Activated naive CD4-positive, alpha-beta T cell treated with anti-CD3 and anti-CD28 coated beads, Interleukin-2, amount 10 ng/mL, durations not matched to agents 7 days and 5 days (primary cell): ENCODE measurements around the gene CSNK1G1.
"Not testable (repeated sequence)": the region's sequence is repeated elsewhere in the genome, so short reads cannot be mapped to it uniquely, and the experiment has no call there.

Experiments used
- CTCF ChIA-PET: fragments of 350-600 bp; sonication (Branson Sonifier 250); formaldehyde crosslinking; loops from one replicate; lab custom pipeline; 2021; ENCODE audit warnings: antibody characterized with exemption; lab: Charles Lee
- DNase-seq: peaks from one replicate; pipeline ENCODE4 v3.0.0-alpha.2; 2020
- H3K27ac Mint-ChIP-seq: one replicate; pipeline ENCODE4 v1.8.0; 2021; ENCODE audit warnings: mild to moderate bottlenecking, moderate library complexity, mixed read lengths
- H3K27me3 Mint-ChIP-seq: one replicate; pipeline ENCODE4 v1.8.0; 2021; ENCODE audit warnings: mild to moderate bottlenecking, mixed read lengths
- H3K36me3 Mint-ChIP-seq: one replicate; pipeline ENCODE4 v1.8.0; 2021; ENCODE audit warnings: mixed read lengths
- H3K4me1 Mint-ChIP-seq: one replicate; pipeline ENCODE4 v1.8.0; 2021; ENCODE audit warnings: mixed read lengths
- H3K4me3 Mint-ChIP-seq: one replicate; pipeline ENCODE4 v1.8.0; 2021; ENCODE audit warnings: mild to moderate bottlenecking, moderate library complexity, mixed read lengths
- H3K9me3 Mint-ChIP-seq: one replicate; pipeline ENCODE4 v1.8.0; 2021; ENCODE audit warnings: mixed read lengths

CSNK1G1 gene

DNA sequence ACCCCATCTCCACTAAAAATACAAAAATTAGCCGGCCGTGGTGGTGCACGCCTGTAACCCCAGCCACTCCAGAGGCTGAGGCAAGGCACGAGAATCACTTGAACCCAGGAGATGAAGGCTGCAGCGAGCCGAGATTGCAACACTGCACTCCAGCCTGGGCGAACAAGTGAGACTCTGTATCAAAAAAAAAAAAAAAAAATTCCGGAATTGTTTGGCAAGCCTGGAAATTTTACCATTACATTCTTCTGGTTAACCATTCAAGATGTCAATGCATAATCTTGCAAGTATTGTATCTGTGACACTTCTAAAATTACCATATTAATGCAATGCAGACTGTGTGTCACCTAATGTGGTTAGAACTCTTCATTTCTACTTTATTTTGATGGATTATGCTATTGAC lies 67.0 kb downstream of the CSNK1G1 start:
- Mint-ChIP-seq H3K36me3 (peaks cover 1% of the 10 kb centered on the region), H3K4me3 (no peak overlapping the region), H3K27me3 (no peaks in the 10 kb centered on the region), H3K27ac (no peak overlapping the region), H3K4me1 (no peaks in the 10 kb centered on the region), H3K9me3 (no peaks in the 10 kb centered on the region)
- CTCF ChIA-PET, result no interaction called here
- no peak for DNase-seq

DNA sequence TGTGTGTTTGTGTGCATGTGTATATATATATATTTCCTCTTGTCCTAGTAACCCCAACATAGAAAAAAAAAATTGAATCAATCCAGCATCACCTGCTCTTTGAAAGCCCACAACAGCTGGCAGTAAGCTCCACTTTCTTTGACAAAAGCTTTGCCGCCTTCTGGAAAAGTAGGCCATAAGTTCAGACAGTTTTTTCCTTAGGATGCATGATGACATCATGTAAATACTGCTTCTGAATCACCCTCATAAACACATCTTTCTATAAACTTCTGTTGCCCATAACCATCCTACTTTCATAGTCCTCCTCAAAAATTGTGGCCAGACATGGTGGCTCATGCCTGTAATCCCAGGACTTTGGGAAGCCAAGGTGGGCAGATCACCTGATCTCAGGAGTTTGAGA lies 67.4 kb downstream of the CSNK1G1 start:
- Mint-ChIP-seq H3K36me3 (peaks cover 1% of the 10 kb centered on the region), H3K4me3 (no peak overlapping the region), H3K27ac (no peak overlapping the region), H3K9me3 (no peaks in the 10 kb centered on the region), H3K4me1 (no peaks in the 10 kb centered on the region), H3K27me3 (no peaks in the 10 kb centered on the region)
- CTCF ChIA-PET, result no interaction called here
- no peak for DNase-seq

DNA sequence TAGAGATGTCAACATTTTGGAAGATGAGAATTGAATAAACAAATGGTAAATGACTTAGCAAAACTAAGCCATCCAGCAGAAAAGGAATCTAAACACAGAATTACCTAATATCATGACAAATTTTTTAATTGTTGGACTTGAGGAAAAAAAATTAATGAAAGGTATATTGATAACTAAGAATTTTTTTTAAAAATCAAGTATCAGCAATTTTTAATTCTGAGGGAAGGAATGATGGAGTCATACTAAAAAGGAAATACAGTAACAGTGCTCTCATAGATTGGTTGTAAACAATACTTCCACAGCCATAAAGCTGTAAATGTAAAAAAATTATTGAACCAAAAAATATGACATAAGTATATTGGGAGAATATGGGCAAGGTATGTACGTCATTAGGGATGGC lies 68.0 kb downstream of the CSNK1G1 start:
- no peaks in the 10 kb centered on the region for H3K4me1 Mint-ChIP-seq
- CTCF ChIA-PET, result no interaction called here
- no peaks in the 10 kb centered on the region for H3K27me3 Mint-ChIP-seq
- H3K27ac Mint-ChIP-seq, result no peak overlapping the region
- no peak overlapping the region for H3K4me3 Mint-ChIP-seq
- H3K36me3 Mint-ChIP-seq, result peaks cover 1% of the 10 kb centered on the region
- no peaks in the 10 kb centered on the region for H3K9me3 Mint-ChIP-seq
- no peak for DNase-seq

DNA sequence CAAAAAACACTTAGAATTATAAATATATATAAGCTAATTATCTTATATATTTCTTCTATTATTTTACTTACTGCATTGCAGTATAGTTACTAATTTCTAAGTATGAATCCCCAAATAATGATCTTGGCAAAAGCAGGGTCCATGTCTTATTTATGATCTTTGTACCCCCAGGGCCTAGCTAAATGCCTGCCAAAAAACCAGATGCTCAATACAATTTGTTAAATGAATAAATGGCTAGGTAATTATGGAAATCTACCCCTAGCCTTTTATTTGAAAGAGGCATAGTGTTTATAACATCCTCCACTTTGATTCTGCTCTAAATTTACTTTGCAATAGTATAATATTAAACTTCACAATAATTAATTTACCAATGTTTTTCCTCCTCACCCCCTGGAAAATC lies 69.5 kb downstream of the CSNK1G1 start:
- no peaks in the 10 kb centered on the region for H3K27me3 Mint-ChIP-seq
- CTCF ChIA-PET, result no interaction called here
- no peak overlapping the region for H3K4me3 Mint-ChIP-seq
- DNase-seq, result no peak
- peaks cover 1% of the 10 kb centered on the region for H3K36me3 Mint-ChIP-seq
- H3K4me1 Mint-ChIP-seq, result no peaks in the 10 kb centered on the region
- no peak overlapping the region for H3K27ac Mint-ChIP-seq
- no peaks in the 10 kb centered on the region for H3K9me3 Mint-ChIP-seq

DNA sequence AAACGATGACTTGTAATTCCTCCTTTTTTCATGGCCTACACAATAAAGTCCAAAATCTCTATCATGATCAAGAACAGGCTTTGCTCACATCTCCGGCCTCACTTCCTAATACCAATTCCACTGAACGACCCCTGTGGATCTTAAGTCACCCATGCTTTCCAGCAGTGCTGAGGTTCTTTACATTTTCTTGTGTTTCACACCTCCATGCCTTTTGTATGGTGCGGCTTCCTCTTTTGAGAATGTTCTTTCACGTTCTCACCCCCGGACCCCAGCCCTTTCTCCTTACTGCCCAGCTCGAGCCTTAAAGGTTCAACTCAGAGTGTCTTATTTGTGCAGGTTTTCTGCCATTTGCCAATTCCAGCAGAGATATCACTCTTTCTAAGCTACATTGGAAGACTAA lies 70.1 kb downstream of the CSNK1G1 start:
- Mint-ChIP-seq H3K27me3 (no peaks in the 10 kb centered on the region), H3K27ac (no peak overlapping the region), H3K4me3 (no peak overlapping the region), H3K4me1 (no peaks in the 10 kb centered on the region), H3K36me3 (peaks cover 5% of the 10 kb centered on the region), H3K9me3 (no peaks in the 10 kb centered on the region)
- CTCF ChIA-PET, result no interaction called here
- no peak for DNase-seq

DNA sequence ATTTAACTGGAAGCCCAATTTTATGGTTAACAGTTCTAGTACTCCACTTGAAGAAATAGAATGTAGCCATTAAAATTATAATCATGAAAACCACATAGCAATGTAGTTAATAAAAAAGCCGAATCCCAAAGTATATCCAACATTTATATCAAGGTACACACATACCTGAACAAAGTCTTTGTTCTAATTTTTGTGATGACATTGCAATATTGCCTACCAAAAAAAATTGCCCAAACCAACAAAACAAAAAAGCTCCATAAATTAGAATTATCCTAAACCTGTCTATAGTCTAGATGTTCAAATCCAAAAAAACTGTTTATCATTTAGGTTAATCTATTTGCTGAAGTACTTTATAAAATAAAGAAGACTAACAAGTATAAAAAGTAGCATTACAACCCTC lies 70.8 kb downstream of the CSNK1G1 start:
- no peaks in the 10 kb centered on the region for H3K27me3 Mint-ChIP-seq

DNA sequence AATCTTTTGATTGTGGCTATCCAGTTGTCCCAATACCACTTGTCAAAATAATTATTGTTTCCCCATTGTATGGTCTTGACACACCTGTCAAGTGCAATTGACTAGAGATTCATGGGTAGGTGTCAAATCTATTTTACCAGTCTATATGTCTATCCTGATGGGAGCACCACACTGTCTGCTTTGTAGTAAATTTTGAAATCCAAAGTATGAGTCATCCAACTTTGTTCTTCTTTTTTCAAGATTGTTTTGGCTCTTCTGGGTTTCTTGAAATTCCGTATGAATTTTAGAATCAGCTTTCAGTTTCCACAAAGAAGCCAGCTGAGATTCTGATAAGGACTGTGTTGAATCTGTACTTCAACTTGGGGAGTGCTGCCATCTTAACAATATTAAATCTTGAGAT lies 71.9 kb downstream of the CSNK1G1 start:
- no peaks in the 10 kb centered on the region for H3K27me3 Mint-ChIP-seq
- H3K36me3 Mint-ChIP-seq, result peaks cover 5% of the 10 kb centered on the region
- H3K4me3 Mint-ChIP-seq, result no peak overlapping the region
- H3K9me3 Mint-ChIP-seq, result no peaks in the 10 kb centered on the region
- DNase-seq, result no peak
- CTCF ChIA-PET, result no interaction called here
- H3K4me1 Mint-ChIP-seq, result no peaks in the 10 kb centered on the region
- no peak overlapping the region for H3K27ac Mint-ChIP-seq

More for the DNA sequence above, 70.8 kb downstream of the CSNK1G1 start:
- no peak for DNase-seq
- H3K4me3 Mint-ChIP-seq, result no peak overlapping the region
- H3K36me3 Mint-ChIP-seq, result peaks cover 5% of the 10 kb centered on the region
- CTCF ChIA-PET, result interaction anchor here (0.6 kb wide), 1 partner anchor 10 kb away, joined by 3 read pairs; no protein-coding TSS in a partner anchor
- no peaks in the 10 kb centered on the region for H3K9me3 Mint-ChIP-seq
- H3K27ac Mint-ChIP-seq, result no peak overlapping the region
- no peaks in the 10 kb centered on the region for H3K4me1 Mint-ChIP-seq

DNA sequence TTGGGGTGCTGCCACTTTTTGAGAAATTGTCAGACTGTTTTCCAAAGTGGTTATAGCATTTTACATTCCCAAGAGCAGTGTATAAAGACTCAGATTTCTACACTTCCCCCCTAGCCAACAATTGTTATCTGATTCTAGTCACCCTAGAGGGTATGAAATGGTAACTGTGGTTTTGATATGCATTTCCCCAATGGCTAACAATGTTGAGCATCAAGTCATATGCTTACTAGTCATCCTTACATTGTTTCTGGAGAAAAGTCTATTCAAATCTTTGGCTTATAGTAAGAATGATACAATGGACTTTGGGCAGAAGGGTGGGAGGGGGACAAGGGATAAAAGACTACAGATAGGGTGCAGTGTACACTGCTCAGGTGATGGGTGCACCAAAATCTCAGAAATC lies 73.3 kb downstream of the CSNK1G1 start:
- DNase-seq, result no peak
- Mint-ChIP-seq H3K4me3 (no peak overlapping the region), H3K36me3 (peaks cover 5% of the 10 kb centered on the region), H3K27me3 (no peaks in the 10 kb centered on the region), H3K27ac (no peak overlapping the region), H3K9me3 (no peaks in the 10 kb centered on the region), H3K4me1 (no peaks in the 10 kb centered on the region)
- CTCF ChIA-PET, result no interaction called here

DNA sequence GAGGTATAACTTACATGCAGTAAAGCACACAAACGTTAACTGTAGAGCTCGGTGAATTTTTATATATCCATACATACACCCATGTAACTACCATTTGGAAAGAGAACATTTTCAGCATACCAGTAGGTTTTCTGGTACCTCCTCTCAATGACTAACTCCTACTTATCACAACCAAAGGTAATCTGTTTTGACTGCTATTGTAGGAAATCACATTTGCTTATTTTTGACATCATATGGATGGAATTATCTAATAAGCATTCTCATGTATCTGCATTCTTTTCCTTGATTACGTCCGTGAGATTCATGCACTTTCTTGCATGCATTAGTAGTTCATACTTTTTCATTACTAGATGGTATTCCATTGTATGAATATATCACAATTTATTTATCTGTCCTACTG lies 76.8 kb downstream of the CSNK1G1 start:
- peak overlapping the region; percentile 29 for H3K27ac Mint-ChIP-seq
- H3K4me1 Mint-ChIP-seq, result peaks cover 16% of the 10 kb centered on the region
- peaks cover 6% of the 10 kb centered on the region for H3K36me3 Mint-ChIP-seq
- CTCF ChIA-PET, result no interaction called here
- no peak for DNase-seq
- H3K9me3 Mint-ChIP-seq, result no peaks in the 10 kb centered on the region
- H3K4me3 Mint-ChIP-seq, result no peak overlapping the region
- H3K27me3 Mint-ChIP-seq, result no peaks in the 10 kb centered on the region

DNA sequence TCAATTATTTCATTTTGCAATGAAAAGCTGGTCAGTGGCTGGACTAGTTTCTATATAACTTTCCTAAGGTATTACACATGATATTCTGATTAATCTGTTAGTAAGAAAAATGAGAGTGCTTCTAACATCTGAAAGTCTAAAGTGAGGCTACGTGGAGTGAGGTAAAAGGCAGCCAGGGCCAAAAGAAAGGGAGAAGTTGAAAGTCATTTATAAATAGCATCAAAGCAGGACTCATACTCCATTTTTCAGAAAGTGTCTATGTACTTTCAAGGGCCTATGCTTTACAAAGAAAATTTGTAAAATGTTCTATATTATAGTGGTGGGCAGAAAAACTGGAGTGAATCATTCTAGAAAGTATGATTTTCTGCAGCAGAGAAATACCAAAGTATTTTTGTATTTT lies 80.0 kb downstream of the CSNK1G1 start:
- H3K4me1 Mint-ChIP-seq, result peaks cover 18% of the 10 kb centered on the region
- CTCF ChIA-PET, result no interaction called here
- DNase-seq, result no peak
- no peaks in the 10 kb centered on the region for H3K9me3 Mint-ChIP-seq
- no peak overlapping the region for H3K27ac Mint-ChIP-seq
- H3K36me3 Mint-ChIP-seq, result peaks cover 13% of the 10 kb centered on the region
- no peak overlapping the region for H3K4me3 Mint-ChIP-seq
- no peaks in the 10 kb centered on the region for H3K27me3 Mint-ChIP-seq

DNA sequence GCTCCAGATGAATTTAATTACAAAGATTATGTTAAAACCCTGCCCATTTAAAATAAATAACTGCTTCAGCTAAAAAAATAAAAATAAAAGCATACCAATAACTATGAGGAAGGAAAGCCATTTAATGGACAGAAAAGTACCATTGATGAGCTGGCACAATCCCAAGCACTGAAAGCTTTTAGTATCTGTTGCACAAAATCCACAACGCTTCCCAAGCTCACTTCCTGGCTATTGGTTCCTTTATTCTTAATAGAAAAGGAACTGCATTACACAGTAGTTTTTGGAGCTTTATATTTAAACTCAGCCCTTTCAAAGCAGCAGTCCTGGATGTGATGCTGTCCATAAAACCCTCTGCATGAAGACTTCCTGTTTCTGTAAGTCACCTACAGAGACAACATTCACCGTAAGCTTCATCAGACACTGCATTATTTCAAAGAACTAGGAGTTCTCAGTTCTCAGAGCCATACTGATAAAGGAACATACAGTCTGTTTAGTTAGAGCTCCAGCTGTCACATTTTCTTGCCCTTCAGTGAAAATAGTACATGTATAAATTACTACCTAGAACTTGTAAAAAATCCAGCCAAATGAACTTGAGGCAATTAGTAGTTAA lies 81.5 kb downstream of the CSNK1G1 start:
- Mint-ChIP-seq H3K9me3 (no peaks in the 10 kb centered on the region), H3K4me3 (no peak overlapping the region), H3K36me3 (peaks cover 13% of the 10 kb centered on the region), H3K27ac (no peak overlapping the region), H3K27me3 (no peaks in the 10 kb centered on the region), H3K4me1 (peaks cover 18% of the 10 kb centered on the region)
- CTCF ChIA-PET, result no interaction called here
- no peak for DNase-seq

DNA sequence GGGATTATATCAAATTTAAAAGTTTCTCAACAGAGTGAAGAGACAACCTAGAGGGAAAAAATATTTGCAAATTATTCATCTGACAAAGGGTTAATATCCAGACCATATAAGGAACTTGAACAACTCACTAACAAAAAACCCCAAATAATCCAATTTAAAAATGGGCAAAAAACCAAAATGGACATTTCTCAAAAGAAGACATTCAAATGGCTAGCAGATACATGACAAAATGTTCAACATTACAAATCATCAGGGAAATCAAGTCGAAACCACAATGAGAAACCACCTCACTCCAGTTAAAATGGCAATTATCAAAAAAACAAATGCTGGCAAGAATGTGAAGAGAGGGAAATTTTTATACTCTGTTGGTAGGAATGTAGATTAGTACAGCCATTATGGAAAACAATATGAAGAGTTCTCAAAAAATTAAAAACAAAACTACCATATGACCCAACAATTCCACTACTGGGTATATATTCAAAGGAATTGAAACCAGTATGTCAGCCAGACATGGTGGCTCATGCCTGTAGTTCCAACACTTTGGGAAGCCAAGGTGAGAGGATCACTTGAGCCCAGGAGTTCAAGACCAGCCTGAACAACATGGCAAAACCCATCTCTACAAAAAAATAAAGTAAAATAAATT lies 88.5 kb downstream of the CSNK1G1 start:
- Mint-ChIP-seq H3K9me3 (peaks cover 20% of the 10 kb centered on the region), H3K27me3 (no peaks in the 10 kb centered on the region), H3K4me3 (no peak overlapping the region), H3K27ac (no peak overlapping the region), H3K4me1 (peaks cover 29% of the 10 kb centered on the region), H3K36me3 (peaks cover 32% of the 10 kb centered on the region)
- DNase-seq, result no peak
- CTCF ChIA-PET, result no interaction called here

DNA sequence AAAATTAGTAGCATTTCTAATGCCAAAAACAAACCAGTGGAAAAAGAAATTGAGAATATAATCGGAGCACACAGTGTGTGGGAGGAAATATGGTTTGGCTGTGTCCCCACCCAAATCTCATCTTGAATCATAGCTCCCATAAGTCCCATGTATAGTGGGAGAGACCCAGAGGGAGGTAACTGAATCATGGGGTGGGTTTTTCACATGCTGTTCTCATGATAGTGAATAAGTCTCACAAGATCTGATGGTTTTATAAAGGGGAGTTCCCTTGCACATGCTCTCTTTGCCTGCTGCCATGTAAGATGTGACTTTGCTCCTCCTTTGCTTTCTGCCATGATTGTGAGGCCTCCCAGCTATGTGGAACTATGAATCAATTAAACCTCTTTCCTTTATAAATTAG lies 90.8 kb downstream of the CSNK1G1 start:
- Mint-ChIP-seq H3K9me3 (peaks cover 20% of the 10 kb centered on the region), H3K36me3 (peaks cover 30% of the 10 kb centered on the region), H3K4me1 (peaks cover 29% of the 10 kb centered on the region)
- H3K27me3 Mint-ChIP-seq, H3K4me3 Mint-ChIP-seq, CTCF ChIA-PET, DNase-seq, H3K27ac Mint-ChIP-seq: not testable (repeated sequence)

DNA sequence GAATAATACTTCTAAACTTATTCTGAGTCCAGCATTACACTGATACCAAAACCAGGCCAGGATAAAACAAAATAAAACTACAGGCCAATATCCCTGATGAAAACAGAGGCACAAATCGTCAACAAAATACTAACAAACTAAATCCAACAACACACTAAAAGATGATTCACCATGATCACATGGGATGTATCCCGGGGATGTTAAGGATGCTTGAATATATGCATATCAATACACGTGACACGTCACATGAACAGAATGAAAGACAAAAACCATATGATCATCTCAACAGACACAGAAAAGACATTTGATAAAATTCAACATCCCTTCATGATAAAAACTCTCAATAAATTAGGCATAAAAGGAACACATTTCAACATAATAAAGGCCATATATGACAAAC lies 91.5 kb downstream of the CSNK1G1 start:
- no peak for DNase-seq
- no peaks in the 10 kb centered on the region for H3K27me3 Mint-ChIP-seq
- H3K36me3 Mint-ChIP-seq, result peaks cover 30% of the 10 kb centered on the region
- H3K9me3 Mint-ChIP-seq, result peaks cover 20% of the 10 kb centered on the region
- no peak overlapping the region for H3K4me3 Mint-ChIP-seq
- CTCF ChIA-PET, result no interaction called here
- peaks cover 29% of the 10 kb centered on the region for H3K4me1 Mint-ChIP-seq
- H3K27ac Mint-ChIP-seq, result no peak overlapping the region

DNA sequence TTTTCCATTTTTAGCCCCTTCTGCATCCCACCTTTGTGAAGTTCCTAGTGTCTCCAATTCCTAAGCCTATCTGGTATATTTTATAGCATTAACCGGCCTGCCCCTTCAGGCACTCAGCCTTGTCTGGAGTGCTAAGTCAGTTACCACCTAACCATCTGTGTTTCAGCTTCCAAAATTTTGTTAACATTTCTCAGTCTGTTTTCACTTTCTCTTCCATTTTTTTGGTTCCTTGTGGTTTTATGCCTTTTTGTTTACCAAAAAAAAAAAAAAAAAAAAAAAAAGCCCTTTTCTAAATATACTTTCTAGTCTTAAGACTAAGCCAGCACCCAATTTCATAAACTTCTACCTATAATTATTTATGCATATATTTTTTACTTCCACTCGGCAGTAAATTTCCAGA lies 92.4 kb downstream of the CSNK1G1 start:
- Mint-ChIP-seq H3K4me1 (peaks cover 29% of the 10 kb centered on the region), H3K27me3 (no peaks in the 10 kb centered on the region), H3K27ac (peak overlapping the region; percentile 8), H3K4me3 (no peak overlapping the region), H3K9me3 (peaks cover 20% of the 10 kb centered on the region), H3K36me3 (peaks cover 30% of the 10 kb centered on the region)
- no peak for DNase-seq
- CTCF ChIA-PET, result no interaction called here
